Left lobe of liver (tissue), 2 donors: Measurements from ENCODE around the gene RERE. TPM values are rescaled to one million over a fixed set of nuclear protein-coding genes. Genes with fewer than 3 reads are reported as not detected.

Source experiments
- ATAC-seq: fragments of 200-7000 bp; cut with Tn5 transposase; one replicate; pipeline ENCODE4 v1.9.1; 2020; ENCODE audit warnings: mild to moderate bottlenecking, moderate library complexity
- DNase-seq: peaks from one replicate; pipeline ENCODE4 v3.0.0-alpha.2; 2020; ENCODE audit warnings: low spot score
- total RNA-seq: library from RNA; stranded (reverse); gene quantifications from one replicate; pipeline ENCODE4 v1.2.1, GENCODE V29; 2021
- donor health status: DM: no; HTN: no; CAD: no; lungs with moderate emphysema.
- donor health status: DM: no; HTN: yes; CAD: no.

Gene RERE
- total RNA-seq, 1 donor from 2014 or later, result 30.9 TPM

DNA sequence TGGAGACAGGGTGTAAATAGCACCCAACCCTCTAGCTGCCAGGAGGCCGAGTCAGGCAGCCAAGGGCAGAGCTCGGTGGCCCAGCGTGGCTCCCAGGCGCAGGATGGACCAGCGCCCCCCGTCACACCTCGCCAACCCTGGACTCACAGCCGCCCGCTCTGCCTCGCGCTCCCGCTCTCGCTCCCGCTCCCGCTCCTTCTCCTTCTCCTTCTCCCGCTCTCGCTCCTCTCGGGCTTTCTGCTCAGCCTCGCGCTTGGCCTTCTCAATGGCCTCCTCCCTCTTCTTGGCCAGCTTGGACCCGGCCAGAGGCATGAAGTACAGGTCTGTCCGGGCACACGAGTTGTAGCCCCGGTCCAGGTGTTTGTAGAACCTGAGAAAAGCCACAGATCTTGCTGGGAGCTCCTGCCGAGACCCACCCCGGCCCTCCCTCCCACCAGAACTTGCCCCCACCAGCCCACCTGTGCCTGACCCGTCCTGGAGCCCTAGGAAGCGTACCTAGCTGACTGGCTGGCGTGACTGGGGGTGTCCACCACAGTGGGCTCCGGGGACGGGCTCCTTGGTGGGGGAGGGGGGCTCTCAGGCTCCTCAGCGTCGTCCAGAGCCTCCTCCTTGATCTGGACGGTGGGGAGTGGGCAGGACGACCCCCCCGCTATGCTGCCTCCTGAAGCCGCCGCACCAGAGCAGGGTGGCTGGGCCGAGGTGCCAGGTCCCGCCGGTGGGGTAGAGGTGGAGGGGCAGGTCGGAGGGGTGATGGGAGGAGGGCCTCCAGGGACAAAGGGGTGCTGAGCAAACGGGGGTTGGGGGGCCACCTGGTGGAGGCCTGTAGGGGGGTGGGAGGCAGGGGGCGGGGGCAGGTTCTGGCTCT is 457.6 kb downstream of the RERE start:
- no peak for ATAC-seq

DNA sequence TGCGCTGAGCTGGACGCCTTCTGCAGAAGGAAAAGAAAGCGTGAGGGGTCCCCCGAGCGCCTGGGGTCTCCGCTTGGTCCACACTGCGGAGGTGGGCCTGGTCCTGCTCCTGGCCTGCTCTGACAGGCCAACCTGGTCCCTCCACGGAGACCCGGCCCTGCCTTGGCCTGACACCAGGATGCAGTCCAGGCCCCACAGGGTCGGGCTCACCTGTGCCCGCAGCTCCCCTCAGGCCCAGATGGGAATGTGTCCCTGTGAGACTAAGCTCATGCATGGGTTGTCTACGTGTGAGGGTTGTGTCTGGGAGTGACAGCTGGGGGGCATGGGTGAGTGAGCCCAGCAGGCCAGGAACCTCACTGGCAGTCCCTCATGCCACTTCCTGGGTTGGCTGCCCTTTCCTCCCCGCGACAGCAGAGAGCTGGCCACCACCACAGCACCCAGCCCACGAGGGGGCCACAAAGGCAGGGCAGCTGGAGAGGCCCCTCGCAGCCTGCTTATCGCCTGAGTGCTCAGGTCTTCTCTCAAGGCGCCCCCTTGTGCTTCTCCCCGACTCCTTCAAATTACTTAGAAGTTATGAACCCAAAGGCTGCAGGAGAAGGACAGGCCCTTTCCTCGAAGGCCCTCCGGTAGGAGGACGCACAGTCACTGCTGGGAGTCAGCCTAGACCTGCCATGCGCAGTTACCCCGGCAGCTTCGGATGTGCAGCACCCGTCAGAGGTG is 458.4 kb downstream of the RERE start:
- DNase-seq (no peak), ATAC-seq (no peak)

More for the DNA sequence above, 457.6 kb downstream of the RERE start:
- DNase-seq, result no peak

DNA sequence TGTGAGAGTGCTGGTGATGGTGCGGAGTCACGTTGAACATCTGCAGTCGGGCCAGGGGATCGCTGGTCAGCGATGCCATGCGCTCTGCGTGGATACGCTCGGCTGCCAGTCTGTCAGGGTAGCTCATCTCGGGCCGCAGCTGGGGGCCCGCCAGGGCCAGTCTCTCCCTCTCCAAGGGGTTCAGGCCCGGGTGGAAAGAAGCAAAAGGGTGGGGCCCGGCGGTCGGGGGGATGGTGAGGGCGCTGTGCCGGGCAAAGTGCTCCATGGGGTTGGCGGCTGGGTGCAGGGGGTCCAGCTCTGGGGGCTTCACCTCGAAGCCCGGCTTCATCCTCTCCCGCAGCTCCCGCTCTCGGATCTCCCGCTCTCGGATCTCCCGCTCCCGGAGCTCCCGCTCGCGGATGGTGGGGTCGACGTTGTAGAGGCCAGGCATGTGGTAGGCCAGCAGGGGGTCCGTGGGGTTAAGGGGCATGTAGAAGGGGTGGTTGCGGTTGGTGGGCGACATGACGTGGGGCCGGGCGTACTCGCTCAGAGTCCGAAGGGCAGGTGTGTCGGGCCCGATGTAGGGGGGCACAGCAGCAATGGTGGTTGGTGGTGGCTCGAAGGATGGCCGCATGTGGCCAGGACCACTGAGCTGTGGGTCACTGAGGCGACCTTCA is 459.1 kb downstream of the RERE start:
- ATAC-seq, result no peak
- DNase-seq, result no peak

DNA sequence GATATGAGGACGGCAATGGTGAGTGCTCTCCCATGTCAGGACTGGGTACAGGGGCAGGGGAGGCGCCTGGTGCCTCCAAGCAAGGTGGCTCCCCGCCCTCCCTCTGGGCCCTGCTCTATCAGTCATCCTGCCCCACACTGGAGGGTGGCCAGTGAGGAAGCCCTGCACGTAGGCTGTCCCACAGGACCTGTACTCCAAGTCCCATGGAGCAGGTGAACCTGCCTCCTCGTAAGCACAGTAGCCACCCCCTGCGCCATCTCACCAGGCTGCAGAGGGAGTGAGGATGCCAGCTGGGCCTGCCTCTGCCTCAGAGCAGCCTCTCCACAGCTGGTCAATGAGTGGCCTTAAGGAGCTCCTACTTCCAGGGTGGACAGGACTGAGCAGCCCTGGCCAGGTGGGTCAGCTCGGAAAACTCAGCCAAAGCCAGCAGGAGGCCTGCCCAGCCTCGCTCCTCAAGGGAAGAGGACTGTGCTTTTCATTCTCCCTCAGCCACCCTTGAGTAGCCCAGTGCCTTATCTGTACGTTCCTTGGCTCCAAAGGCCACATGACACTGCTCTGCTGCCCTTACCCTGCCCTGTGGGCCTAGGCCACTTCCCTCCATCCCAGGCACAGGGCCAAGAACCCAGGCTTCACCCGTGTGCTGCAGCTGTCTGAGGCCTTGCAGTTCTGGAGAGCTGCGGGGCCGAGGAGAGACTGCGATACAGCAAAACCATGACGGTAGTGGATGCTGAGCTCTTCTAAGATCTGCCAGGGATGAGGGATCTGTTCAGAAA is 459.9 kb downstream of the RERE start:
- ATAC-seq (no peak), DNase-seq (no peak)

- no peak for DNase-seq
- ATAC-seq, result no peak
Measured at GRCh38 chr1:8356256-8357209, 460.9 kb downstream of the RERE start.

GRCh38 chr1:8355439-8356255 is 461.8 kb downstream of the RERE start:
- ATAC-seq (peak; percentile 41), DNase-seq (no peak)

- no peak for DNase-seq
- no peak for ATAC-seq
Measured at GRCh38 chr1:8354038-8354437, 463.4 kb downstream of the RERE start.

GRCh38 chr1:8352886-8353785 is 464.3 kb downstream of the RERE start:
- ATAC-seq (no peak), DNase-seq (no peak)

GRCh38 chr1:8352471-8352845 is 465.0 kb downstream of the RERE start:
- DNase-seq (no peak), ATAC-seq (no peak)

GRCh38 chr1:8351693-8352470 is 465.6 kb downstream of the RERE start:
- DNase-seq (no peak), ATAC-seq (peak; percentile 44)

- DNase-seq, result no peak
- ATAC-seq, result no peak
Measured at GRCh38 chr1:8350914-8351684, 466.3 kb downstream of the RERE start.

GRCh38 chr1:8349961-8350360 is 467.5 kb downstream of the RERE start:
- DNase-seq (no peak), ATAC-seq (peak; percentile 6)

DNA sequence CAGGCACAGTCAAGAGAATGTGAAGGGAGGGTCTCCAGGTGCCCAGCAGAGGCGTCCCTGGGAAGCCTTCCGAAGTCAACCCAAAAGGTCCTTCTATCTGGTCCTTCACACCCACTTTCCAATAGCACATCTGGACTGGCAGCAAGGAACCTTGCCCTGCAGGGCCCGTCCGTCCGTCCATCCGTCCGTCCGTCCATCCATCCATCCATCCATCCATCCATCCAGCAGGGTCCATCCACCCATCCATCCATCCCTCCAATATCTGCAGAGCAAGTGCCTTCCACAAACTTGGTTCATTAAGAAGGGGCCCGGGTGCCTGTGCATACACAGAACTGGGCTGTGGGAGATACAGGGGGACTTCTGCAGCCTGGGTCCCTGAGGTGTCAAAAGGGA is 468.0 kb downstream of the RERE start:
- DNase-seq (no peak), ATAC-seq (peak; percentile 2)

DNA sequence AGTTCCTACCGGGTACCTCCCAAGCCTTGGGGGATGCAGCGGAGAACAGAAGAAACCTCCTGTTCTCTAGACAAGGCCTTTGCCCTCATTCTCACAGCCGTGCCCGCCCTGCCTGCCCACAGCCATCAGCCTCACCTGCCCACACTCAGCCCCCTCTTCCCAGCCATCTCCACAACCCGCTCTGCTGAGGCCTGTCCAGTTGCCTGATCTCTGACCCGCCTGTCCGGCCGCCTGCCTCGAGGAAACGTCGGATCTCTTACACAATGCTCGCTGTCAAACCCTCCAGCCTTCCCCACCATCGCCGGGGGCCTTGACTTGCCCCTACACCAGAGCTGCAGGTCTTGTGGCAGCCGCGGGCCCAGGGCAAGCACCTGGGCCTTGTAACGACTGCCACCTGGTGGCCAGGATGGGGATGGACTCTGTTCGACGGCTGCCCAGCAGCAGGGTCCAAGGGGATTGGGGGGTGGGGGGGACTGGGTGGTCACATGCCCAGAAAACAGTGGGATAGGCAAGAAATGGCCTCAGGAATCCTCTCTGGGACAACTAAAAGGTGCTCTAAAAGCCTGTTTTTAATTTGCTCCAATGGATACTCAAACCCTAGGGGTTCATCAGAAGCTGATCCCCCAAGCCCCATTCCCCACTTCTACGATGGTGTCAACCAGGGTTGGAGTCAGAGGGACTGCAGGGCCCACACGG is 468.5 kb downstream of the RERE start:
- ATAC-seq, result peak; percentile 79

GRCh38 chr1:8348047-8348776 is 469.2 kb downstream of the RERE start:
- ATAC-seq, result no peak

More for the DNA sequence above, 468.5 kb downstream of the RERE start:
- peak; percentile 71 for DNase-seq

More at GRCh38 chr1:8348047-8348776, 469.2 kb downstream of the RERE start:
- no peak for DNase-seq
